Activated CD4-positive, alpha-beta memory T cell treated with anti-CD3 and anti-CD28 coated beads, Interleukin-2, amount 10 ng/mL, durations not matched to agents 7 days and 5 days (primary cell): ENCODE results near the gene IL3. TPM values are rescaled to one million over a fixed set of nuclear protein-coding genes. Genes with fewer than 3 reads are reported as not detected.

Experiments used
- CTCF ChIA-PET: fragments of 350-600 bp; sonication (Branson Sonifier 250); formaldehyde crosslinking; loops from one replicate; lab custom pipeline; 2021; ENCODE audit warnings: antibody characterized with exemption, inconsistent platforms; lab: Charles Lee
- POLR2A ChIA-PET: fragments of 350-600 bp; sonication (Branson Sonifier 250); formaldehyde crosslinking; loops from one replicate; lab custom pipeline; 2021; ENCODE audit warnings: antibody characterized with exemption; lab: Charles Lee
- DNase-seq: peaks from one replicate; pipeline ENCODE4 v3.0.0-alpha.2; 2020
- H3K27ac Mint-ChIP-seq: one replicate; pipeline ENCODE4 v1.8.0; 2021; ENCODE audit warnings: mild to moderate bottlenecking, mixed read lengths
- H3K27me3 Mint-ChIP-seq: one replicate; pipeline ENCODE4 v1.8.0; 2021; ENCODE audit warnings: mixed read lengths
- H3K36me3 Mint-ChIP-seq: one replicate; pipeline ENCODE4 v1.8.0; 2021; ENCODE audit warnings: low read depth, mixed read lengths
- H3K4me1 Mint-ChIP-seq: one replicate; pipeline ENCODE4 v1.8.0; 2021; ENCODE audit warnings: mixed read lengths
- H3K4me3 Mint-ChIP-seq: one replicate; pipeline ENCODE4 v1.8.0; 2021; ENCODE audit warnings: mild to moderate bottlenecking, mixed read lengths
- H3K9me3 Mint-ChIP-seq: one replicate; pipeline ENCODE4 v1.8.0; 2021; ENCODE audit warnings: mixed read lengths
- total RNA-seq, 2 experiments: library from RNA; stranded (reverse); gene quantifications; one replicate each; pipeline ENCODE4 v1.2.3, GENCODE V29; 2021

Gene IL3
- total RNA-seq, 2 experiments from 2014 or later = 1.4 to 1.6 TPM

DNA sequence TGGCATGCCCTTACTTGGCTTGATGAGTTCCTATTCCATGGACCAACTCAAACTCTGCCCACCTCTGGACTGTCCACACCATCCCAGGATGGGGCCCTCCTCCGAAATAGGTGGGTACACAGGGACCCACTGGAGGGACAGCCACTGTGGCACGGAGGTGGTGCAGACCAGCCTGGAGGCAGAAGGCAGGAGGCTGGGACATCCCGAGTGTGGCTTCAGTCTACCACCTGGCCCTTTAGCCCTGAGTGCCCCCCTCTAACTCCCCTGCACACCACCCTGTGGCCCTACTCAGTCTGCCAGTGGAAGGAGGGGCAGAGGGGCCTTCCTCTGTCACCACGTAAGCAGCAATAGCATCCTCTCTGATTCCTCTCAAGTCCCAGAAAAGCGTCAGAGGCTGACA lies 3.7 kb downstream of the IL3 start:
- Mint-ChIP-seq H3K27ac (no peak overlapping the region), H3K4me3 (no peak overlapping the region), H3K27me3 (no peaks in the 10 kb centered on the region), H3K36me3 (no peaks in the 10 kb centered on the region), H3K4me1 (peaks cover 42% of the 10 kb centered on the region), H3K9me3 (no peaks in the 10 kb centered on the region)
- ChIA-PET CTCF (interaction anchor here (0.7 to 5.7 kb wide), 20 partner anchors 10 to 641 kb away, joined by 3 to 79 read pairs (median 6); partner anchors contain the start of genes CSF2 and SLC22A5), POLR2A (interaction anchor here (1.0 kb wide), 1 partner anchor 38 kb away, joined by 3 read pairs; no protein-coding TSS in a partner anchor)
- no peak for DNase-seq

DNA sequence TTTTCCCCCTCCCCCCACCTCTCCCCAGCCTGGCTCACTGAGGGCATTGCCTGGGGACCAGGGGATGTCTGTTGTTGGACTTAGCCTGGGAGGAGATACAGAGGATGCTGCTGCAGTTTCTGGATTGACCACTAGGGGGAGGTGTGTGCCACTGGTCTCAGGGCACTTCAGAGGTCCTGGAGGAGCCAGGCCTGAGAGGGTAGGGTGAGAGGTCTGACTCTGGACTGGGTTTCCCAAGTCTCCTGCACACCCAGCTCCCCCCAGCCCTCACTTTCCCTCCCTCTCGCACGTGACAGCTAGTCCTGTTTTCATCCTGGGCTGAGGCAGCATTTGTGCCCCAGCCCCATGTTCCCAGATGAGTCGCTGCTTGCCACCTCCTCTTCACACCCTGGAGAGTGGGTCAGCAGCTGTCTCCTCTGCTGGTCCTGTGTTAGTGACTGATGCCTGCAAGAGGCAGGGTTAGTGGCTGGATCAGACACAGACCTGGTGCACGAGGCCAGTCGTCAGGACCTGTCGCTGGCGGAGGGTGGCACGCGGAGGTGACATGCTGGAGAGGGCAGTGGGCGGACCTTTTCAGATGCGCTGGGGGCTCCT lies 4.4 kb downstream of the IL3 start:
- no peak overlapping the region for H3K27ac Mint-ChIP-seq
- ChIA-PET CTCF (interaction anchor here (0.6 to 5.7 kb wide), 19 partner anchors 9 to 476 kb away, joined by 3 to 79 read pairs (median 5); partner anchors contain the start of gene CSF2), POLR2A (interaction anchor here (1.0 kb wide), 1 partner anchor 37 kb away, joined by 3 read pairs; no protein-coding TSS in a partner anchor)
- H3K4me1 Mint-ChIP-seq = peaks cover 35% of the 10 kb centered on the region
- no peaks in the 10 kb centered on the region for H3K36me3 Mint-ChIP-seq
- no peaks in the 10 kb centered on the region for H3K9me3 Mint-ChIP-seq
- DNase-seq = peak; percentile 85
- no peaks in the 10 kb centered on the region for H3K27me3 Mint-ChIP-seq
- no peak overlapping the region for H3K4me3 Mint-ChIP-seq

DNA sequence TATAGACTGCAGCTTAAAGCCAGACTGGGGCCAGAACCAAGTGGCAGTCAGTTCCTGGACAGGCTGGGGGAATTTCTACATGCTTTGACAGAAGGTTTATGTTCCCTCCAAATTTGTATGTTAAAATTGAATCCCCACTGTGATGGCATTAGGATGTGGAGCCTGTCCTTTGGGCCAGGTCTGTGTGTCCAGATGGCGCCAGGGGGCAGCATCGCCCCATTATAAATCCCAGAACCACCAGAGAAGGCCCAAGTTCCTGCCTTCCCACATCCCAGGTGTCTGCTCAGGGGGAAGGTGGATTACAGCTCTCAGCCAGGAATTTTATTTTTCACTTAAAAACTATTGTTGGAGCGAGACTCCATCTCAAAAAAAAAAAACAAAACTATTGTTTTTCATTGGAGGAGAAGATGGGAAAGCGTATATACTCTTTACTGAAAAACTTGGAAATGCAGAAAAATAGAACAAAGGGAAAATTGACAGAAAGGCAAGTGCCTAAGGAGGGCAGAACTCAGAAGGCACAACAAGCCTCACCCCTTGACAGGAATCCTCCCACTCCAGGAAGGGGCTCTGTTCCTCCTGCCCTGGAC lies 5.0 kb downstream of the IL3 start:
- Mint-ChIP-seq H3K36me3 (no peaks in the 10 kb centered on the region), H3K27me3 (no peaks in the 10 kb centered on the region), H3K4me1 (peaks cover 35% of the 10 kb centered on the region), H3K9me3 (no peaks in the 10 kb centered on the region), H3K4me3 (no peak overlapping the region), H3K27ac (no peak overlapping the region)
- peak; percentile 69 for DNase-seq
- CTCF ChIA-PET = interaction anchor here (0.6 to 5.7 kb wide), 19 partner anchors 8 to 476 kb away, joined by 3 to 79 read pairs (median 5); partner anchors contain the start of gene CSF2
- POLR2A ChIA-PET = interaction anchor here (1.0 kb wide), 1 partner anchor 37 kb away, joined by 3 read pairs; no protein-coding TSS in a partner anchor

DNA sequence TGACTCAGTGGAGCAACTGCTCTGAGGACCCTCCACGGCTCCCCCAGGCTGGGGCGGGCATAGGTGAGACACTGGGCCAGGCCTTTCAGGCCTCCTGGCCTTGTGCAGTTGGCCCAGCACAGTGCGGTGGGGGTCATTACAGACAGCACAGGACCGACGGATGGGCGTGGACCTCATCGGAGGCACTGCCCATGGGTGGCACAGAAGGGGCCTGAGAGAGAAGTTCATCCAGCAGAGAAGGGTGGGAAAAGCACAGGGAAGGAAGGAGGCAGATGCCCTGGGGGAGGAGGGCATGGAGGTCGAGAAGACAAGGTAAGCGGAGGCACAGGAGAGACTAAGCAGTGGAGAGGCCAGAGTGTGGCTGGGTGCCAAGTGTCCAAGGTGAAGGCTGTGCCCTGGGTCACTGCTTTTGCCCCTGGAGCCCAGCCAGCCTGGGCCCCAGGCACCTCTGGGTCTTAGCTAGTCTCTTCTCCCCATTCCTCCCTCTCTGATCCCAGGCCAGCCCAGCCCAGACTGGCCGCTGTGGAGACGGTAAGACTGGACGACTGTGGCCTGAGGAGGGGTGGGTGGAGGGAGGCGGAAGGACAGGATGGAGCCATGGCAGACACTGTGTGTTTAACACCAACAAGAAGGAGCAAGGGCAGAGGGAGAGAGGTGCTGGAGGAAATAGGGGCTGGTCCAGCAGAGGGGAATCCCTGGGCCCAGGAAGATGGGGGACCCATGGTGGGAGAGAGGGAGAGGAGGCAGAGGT lies 5.7 kb downstream of the IL3 start:
- Mint-ChIP-seq H3K4me1 (peaks cover 36% of the 10 kb centered on the region), H3K27me3 (no peaks in the 10 kb centered on the region), H3K36me3 (no peaks in the 10 kb centered on the region), H3K9me3 (no peaks in the 10 kb centered on the region), H3K27ac (no peak overlapping the region), H3K4me3 (no peak overlapping the region)
- CTCF ChIA-PET = interaction anchor here (0.6 to 5.7 kb wide), 11 partner anchors 9 to 477 kb away, joined by 3 to 24 read pairs (median 4); no protein-coding TSS in a partner anchor
- POLR2A ChIA-PET = no interaction called here
- no peak for DNase-seq

DNA sequence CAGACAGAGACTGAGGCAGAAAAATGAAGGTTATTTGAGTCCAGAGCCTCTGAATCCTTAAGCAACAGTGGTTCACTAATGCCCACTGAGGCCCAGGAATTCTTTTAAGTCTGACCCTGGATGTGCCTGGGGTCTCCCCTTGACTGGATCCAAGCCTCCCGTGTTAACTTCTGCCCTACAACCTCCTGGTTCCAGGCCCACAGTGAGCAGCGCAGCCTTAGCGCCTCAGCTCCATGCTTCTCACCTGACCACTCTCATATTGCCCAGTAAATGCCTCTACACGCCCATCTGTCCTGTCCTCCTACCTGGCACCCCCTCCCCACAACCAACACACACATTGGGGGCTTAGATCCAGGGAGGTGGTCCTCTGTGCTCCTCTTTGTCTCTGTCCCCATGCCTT lies 6.4 kb downstream of the IL3 start:
- Mint-ChIP-seq H3K9me3 (no peaks in the 10 kb centered on the region), H3K27me3 (no peaks in the 10 kb centered on the region), H3K4me1 (peaks cover 42% of the 10 kb centered on the region), H3K4me3 (no peak overlapping the region), H3K27ac (no peak overlapping the region), H3K36me3 (no peaks in the 10 kb centered on the region)
- ChIA-PET POLR2A (no interaction called here), CTCF (interaction anchor here (0.6 to 5.7 kb wide), 6 partner anchors 67 to 478 kb away, joined by 3 to 24 read pairs (median 3); no protein-coding TSS in a partner anchor)
- no peak for DNase-seq

DNA sequence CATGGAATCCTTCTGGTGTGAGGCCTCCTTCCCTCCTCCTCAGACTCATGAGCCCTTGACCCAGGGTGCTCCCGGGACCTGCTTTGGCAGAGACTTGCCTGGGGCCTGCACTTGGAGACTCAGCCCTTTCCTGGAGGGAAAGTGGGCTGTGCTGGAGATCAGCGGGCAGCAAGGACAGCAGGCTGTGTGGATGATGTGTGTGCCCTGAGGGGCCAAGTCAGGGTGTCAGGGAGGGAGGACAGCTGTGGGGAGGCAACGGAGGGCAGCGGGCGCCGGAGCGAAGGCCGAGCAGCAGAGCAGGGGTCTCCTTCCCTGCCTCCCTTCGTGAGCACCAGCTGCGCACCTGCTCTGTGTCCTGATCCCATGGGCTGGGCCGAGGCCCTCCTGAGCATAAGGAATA lies 7.0 kb downstream of the IL3 start:
- no peak overlapping the region for H3K4me3 Mint-ChIP-seq
- DNase-seq = no peak
- POLR2A ChIA-PET = no interaction called here
- H3K9me3 Mint-ChIP-seq = no peaks in the 10 kb centered on the region
- no peak overlapping the region for H3K27ac Mint-ChIP-seq
- CTCF ChIA-PET = interaction anchor here (1.1 to 5.7 kb wide), 3 partner anchors 66 to 478 kb away, joined by 3 to 24 read pairs (median 4); no protein-coding TSS in a partner anchor
- H3K27me3 Mint-ChIP-seq = no peaks in the 10 kb centered on the region
- H3K4me1 Mint-ChIP-seq = peaks cover 44% of the 10 kb centered on the region
- no peaks in the 10 kb centered on the region for H3K36me3 Mint-ChIP-seq

DNA sequence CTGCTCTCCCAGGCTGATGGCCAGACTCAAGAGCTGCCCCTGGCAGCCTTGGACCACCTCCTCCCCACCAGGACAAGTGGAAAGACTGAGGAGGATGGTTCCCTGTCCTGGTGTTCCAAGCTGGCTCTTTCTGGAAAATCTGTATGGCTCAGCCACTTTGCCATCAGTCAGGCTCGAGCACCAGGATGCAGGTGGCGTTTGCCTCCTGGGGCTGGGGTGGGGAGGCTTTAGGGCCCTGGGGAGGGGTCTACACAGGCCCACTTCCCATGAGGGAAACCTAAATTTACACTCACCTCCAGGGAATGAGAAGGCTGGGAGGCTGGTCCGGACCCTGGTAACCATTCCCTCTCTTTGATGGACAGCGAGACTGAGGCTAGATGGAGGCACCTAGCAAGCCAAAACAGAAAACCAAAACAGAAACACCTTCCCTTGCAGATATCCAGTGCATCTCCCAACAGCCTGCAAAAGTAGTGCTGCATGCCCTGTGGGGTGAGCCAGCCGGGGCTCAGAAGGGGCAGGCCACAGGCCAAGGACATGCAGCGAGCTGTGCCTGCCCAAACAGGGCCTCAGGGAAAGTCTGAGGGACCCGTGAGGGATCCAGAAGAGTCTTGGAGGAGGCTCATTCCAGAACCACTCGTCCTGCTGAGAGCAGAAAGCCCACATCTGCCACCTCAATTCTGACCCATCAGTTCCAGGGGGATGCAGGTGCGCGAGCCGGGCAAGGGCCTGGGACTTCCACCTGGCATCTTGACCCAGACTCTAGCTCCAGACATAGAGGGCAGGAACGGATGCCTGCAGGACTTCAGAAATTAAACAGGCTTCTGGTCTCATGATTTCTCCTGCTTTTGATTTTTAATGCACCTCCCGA lies 7.7 kb downstream of the IL3 start:
- ChIA-PET CTCF (interaction anchor here (1.1 to 5.7 kb wide), 2 partner anchors 66 to 170 kb away, joined by 3 to 24 read pairs; no protein-coding TSS in a partner anchor), POLR2A (interaction anchor here (1.6 kb wide), 1 partner anchor 20 kb away, joined by 3 read pairs; no protein-coding TSS in a partner anchor)
- no peak for DNase-seq
- no peaks in the 10 kb centered on the region for H3K27me3 Mint-ChIP-seq
- H3K4me3 Mint-ChIP-seq = no peak overlapping the region
- no peak overlapping the region for H3K27ac Mint-ChIP-seq
- H3K4me1 Mint-ChIP-seq = peaks cover 48% of the 10 kb centered on the region
- no peaks in the 10 kb centered on the region for H3K9me3 Mint-ChIP-seq
- no peaks in the 10 kb centered on the region for H3K36me3 Mint-ChIP-seq

DNA sequence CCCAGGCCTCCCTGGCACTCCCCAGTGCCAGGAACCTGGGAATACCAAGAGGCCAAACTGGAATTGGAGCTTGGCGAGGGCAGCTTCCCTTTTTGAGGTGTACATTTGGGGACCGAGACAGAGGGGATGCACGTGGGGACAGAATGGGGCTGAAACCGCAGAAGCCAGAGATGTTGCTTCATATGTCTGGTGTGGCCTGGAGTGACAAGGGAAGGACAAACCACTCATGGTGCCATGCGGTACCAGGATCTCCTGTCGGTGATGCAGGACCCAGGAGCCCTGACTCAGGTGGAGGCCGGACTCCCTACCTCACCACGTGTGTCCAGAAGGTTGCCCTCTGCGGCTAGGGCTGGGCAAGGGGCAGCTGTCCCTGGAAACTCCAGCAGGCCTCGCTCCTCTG lies 9.1 kb downstream of the IL3 start:
- POLR2A ChIA-PET = interaction anchor here (1.0 to 1.6 kb wide), 2 partner anchors 13 to 18 kb away, joined by 3 read pairs; no protein-coding TSS in a partner anchor
- Mint-ChIP-seq H3K9me3 (no peaks in the 10 kb centered on the region), H3K4me3 (no peak overlapping the region), H3K36me3 (no peaks in the 10 kb centered on the region), H3K4me1 (peaks cover 48% of the 10 kb centered on the region), H3K27ac (no peak overlapping the region), H3K27me3 (no peaks in the 10 kb centered on the region)
- CTCF ChIA-PET = no interaction called here
- DNase-seq = no peak

DNA sequence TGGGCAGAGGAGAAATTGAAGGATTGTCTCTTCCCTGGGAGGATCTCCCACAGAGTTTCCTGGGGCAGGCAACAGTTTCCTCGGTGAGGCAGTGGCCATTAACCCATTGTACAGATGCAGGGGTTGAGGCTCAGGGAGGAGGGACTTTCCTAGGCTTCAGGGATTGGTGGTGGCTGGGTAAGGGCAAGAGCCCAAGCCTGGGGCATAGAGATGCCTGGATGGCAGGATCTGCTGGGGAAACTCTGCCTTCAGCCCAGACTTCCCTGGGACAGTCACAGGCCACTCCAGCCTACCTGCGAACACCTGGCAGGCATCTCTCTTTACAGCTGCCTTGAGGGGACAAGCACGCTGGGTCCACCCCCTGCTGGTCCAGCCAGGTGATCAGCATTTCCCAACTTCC lies 9.5 kb downstream of the IL3 start:
- Mint-ChIP-seq H3K9me3 (no peaks in the 10 kb centered on the region), H3K27ac (no peak overlapping the region), H3K4me1 (peaks cover 47% of the 10 kb centered on the region), H3K27me3 (no peaks in the 10 kb centered on the region), H3K36me3 (no peaks in the 10 kb centered on the region), H3K4me3 (no peak overlapping the region)
- no peak for DNase-seq
- ChIA-PET CTCF (no interaction called here), POLR2A (no interaction called here)

DNA sequence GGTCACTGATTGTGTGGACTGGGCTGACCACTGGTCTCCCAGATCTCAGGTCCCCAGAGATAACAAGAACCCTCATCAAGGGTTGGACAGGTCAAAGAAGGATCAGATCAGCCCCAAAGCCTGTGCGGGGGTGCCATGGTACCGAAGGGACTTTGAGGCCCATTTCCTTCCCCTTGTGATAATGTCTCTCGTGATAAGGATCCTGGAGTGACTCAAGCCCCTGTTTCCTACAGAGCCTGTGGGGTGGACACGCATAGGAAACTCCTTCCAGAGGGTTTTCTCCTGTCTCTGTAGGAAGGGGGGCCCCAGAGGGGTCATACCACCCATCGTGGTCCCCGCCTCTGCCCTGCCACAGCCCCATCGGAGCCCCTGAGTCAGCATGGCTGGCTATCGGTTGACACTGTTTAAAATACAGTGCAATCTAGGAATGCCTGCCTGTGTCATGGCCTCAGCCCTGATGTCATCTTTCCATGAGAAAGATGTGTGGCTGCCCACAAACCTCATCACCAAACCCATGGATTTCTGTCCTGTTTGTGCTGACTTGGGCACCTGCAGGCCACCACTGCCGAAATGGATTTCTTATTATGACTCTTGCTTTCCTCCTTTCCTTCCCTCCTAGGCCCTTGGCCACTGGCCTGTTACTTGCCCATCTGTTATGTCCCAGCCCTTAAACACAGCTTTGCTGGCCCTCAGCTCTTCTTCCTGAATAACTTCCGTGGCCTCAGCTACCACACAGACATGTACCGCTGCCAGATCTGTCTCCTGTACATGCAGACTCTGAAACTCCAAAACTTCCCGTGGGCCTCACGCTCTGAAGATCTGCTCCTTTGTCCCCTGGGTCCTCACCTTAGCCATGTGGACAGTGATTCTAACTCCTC lies 10.2 kb downstream of the IL3 start:
- Mint-ChIP-seq H3K27ac (peak overlapping the region; percentile 73), H3K4me3 (no peak overlapping the region), H3K4me1 (peaks cover 47% of the 10 kb centered on the region), H3K36me3 (peaks cover 4% of the 10 kb centered on the region), H3K27me3 (no peaks in the 10 kb centered on the region), H3K9me3 (no peaks in the 10 kb centered on the region)
- ChIA-PET POLR2A (interaction anchor here (0.6 to 1.4 kb wide), 2 partner anchors 17 to 420 kb away, joined by 3 read pairs; partner anchors contain the start of gene IRF1), CTCF (interaction anchor here (1.3 kb wide), 1 partner anchor 8 kb away, joined by 5 read pairs; no protein-coding TSS in a partner anchor)
- DNase-seq = peak; percentile 45

DNA sequence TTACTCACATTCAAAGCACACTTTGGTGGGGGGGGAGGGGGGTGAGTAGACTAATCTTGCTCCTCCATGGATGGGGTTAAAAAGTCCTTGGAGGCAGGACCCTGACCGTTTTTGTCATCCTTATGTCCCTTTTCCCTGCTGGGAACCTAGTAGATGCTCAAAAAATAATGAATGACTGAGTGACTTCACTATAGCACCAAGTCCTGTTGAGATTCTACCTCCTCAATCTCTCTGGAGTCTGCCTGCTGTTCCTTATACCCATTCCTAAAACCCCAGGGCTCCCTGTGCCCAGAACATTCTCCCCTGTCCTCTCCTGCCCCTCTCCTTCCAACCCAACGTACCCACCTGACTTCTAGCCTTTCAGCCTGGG lies 10.9 kb downstream of the IL3 start:
- H3K4me1 Mint-ChIP-seq = peaks cover 52% of the 10 kb centered on the region
- H3K27ac Mint-ChIP-seq = no peak overlapping the region
- POLR2A ChIA-PET = interaction anchor here (0.6 to 1.4 kb wide), 2 partner anchors 17 to 419 kb away, joined by 3 read pairs; partner anchors contain the start of gene IRF1
- peaks cover 5% of the 10 kb centered on the region for H3K36me3 Mint-ChIP-seq
- H3K9me3 Mint-ChIP-seq = no peaks in the 10 kb centered on the region
- no peak overlapping the region for H3K4me3 Mint-ChIP-seq
- CTCF ChIA-PET = interaction anchor here (1.3 kb wide), 1 partner anchor 8 kb away, joined by 5 read pairs; no protein-coding TSS in a partner anchor
- DNase-seq = no peak
- H3K27me3 Mint-ChIP-seq = no peaks in the 10 kb centered on the region
